HG03460 (cell line): ENCODE data around the gene AMELX.

Source experiments
- ATAC-seq: cut with Tn5 transposase; IDR thresholded peaks from one replicate; pipeline ENCODE4 v1.9.1; 2021; ENCODE audit not compliant: unreplicated experiment

AMELX gene

GRCh38 chrX:11305641-11306040 lies 12.4 kb downstream of the AMELX start:
- ATAC-seq = no peak

GRCh38 chrX:11309220-11309619 lies 16.0 kb downstream of the AMELX start:
- no peak for ATAC-seq

GRCh38 chrX:11311706-11312105 lies 18.5 kb downstream of the AMELX start:
- ATAC-seq = no peak

- ATAC-seq = no peak
These were observed 26.8 kb downstream of the AMELX start for GRCh38 chrX:11319806-11320520.

- no peak for ATAC-seq
These were observed 28.8 kb downstream of the AMELX start for GRCh38 chrX:11321986-11322385.

DNA sequence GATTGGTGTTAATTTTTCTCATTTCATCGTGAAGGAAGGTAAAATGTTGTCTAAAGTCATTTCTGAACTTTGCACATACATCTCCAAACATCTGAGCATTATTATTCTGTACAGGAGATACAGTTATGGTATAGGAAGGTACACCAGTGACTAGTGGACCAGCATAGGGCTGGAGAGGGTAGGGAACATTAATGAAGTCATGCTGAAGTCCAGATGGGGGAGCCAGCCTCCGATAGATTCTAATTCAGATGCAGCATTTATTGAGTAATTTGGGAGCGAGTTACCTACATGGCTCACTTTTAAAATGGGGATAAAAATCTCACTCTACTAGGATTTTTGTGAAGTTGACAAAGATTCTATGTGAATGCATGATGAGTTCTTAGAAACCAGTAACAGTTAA lies 34.9 kb downstream of the AMELX start:
- no peak for ATAC-seq

- ATAC-seq = no peak
These were observed 35.8 kb downstream of the AMELX start for GRCh38 chrX:11329021-11329420.

- ATAC-seq = no peak
These were observed 38.6 kb downstream of the AMELX start for GRCh38 chrX:11331788-11332187.

DNA sequence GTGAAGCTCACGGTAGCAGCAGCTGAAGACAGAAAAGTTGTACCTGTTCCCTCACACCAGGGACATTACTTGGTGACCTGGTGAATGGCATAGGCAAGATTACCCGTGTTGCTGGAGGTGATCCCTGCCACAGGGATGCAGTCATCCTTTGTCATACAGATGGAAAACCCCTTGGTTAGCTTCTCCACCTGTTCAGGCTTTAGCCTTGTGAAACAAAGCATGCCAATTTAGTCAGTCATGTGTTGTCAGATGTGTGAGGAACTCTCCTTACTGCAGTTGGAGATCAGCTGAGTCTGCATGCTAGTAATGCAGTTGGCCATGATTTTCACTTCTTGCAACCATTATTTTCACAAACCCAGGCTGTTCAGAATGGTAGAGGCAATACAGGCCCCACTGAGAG lies 41.0 kb downstream of the AMELX start:
- ATAC-seq = no peak

GRCh38 chrX:11336201-11336600 lies 43.0 kb downstream of the AMELX start:
- ATAC-seq = no peak

DNA sequence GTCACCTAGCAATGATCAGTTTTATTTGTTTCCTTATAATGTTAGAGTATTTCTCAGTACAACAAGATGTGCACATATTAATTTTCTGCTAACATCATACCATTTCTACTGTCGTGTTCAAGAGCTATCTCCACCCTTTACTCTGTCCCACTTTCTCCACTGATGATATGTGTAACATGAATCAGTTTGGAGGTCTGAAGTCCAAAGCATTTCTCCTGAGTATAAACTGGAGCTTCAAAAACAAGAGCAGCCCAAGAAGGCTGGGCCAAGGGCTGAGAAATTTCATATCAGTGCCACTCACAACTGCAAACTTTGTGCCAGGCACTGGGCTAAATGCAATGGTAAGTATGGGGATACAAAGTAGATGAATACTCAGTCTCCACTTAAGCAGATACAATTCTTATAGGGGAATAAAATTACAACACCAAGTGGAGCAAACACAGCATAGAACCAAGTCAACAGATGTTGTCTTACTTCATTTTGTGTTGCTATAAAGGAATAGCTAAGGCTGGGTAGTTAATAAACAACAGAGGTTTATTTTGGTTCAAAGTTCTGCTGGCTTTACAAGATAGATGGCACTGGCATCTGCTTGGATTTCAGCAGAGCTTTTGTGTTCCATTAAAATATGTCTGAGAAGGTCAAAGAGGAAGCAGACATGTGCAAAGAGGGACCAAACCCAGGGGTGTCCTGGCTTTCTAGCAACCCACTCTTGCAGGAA lies 44.2 kb downstream of the AMELX start:
- no peak for ATAC-seq

DNA sequence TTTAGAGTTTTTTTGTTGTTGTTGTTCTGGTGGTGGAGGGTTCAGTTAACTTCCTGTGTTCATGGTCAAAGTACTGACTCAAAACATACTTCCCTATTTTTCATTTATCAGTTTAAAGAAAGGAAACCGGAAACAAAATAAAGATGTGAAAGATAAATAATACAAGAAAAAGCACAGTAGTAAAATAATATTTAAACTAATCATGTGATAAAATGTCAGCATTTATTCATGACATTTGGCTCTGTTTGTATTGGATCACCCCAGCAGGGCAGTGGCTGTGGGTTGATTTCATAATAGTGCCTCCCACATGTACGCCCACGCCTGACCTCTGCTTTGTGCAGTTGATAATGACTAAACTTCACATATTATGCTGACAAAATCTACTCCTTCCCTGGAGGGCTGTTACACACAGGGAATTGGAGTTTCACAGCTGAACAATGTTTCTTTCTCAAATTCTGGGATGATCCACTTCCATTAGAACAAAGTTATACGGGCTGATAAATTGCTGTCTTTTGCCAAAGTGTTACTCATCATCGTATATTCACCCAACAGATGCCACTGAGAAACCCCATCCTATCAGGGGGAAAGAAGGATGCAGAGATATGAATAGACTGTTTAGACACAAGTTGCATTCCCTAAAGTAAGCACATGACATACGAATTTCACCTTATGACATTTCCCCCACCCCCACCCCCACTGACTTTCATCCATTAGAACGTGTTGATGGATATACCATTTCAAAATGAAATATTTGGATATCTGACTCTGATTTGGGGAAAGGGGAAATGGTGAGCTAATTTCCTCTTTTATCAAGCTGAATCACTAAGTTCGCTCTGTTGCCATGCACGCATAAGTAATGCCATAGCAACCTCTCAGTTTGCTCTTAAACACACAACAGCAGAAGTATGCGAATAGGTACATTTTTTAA lies 48.3 kb downstream of the AMELX start:
- peak; percentile 83 for ATAC-seq

GRCh38 chrX:11342673-11343072 lies 49.5 kb downstream of the AMELX start:
- no peak for ATAC-seq

DNA sequence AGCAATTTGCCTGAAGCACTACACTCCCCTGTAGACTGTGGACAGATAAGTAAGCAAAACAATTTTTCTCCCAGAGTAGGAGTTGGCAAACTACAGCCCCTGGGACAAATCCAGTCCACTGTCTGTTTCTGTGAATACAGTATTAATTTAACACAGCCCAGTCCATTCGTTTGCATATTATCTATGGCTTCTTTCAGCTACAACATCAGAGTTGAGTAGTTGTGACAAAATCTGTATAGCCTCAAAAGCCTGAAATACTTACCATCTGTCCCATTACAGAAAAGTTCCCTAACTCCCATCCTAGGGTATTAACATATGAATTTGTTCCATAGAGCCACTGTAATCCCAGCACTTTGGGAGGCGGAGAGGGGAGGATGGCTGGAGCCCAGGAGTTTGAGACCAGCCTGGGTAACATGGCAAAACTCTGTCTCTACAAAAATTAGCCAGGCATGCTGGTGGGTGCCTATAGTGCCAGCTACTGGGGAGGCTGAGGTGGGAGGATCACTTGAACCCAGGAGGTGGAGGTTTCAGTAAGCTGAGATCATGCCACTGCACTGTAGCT lies 53.0 kb downstream of the AMELX start:
- ATAC-seq = no peak

DNA sequence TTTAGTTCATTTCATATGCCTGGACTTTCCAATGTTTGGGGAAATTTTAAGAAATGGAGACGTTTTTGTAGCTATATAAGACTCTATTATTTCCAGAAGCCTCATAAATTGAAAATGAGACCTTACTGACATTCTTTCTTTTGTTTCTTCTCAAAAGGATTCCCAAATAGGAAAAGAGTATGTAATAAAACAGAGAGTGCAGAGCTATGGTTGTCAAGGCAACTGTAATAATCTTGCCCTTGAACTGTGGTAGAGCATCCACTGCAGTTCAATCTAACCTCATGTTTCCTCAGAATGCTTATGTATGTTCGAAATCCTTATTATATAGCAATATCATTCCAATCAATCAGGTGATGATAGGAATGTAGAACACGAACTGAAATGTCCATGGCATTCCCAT lies 54.1 kb downstream of the AMELX start:
- ATAC-seq = no peak

- no peak for ATAC-seq
These were observed 55.8 kb downstream of the AMELX start for GRCh38 chrX:11349020-11349419.

DNA sequence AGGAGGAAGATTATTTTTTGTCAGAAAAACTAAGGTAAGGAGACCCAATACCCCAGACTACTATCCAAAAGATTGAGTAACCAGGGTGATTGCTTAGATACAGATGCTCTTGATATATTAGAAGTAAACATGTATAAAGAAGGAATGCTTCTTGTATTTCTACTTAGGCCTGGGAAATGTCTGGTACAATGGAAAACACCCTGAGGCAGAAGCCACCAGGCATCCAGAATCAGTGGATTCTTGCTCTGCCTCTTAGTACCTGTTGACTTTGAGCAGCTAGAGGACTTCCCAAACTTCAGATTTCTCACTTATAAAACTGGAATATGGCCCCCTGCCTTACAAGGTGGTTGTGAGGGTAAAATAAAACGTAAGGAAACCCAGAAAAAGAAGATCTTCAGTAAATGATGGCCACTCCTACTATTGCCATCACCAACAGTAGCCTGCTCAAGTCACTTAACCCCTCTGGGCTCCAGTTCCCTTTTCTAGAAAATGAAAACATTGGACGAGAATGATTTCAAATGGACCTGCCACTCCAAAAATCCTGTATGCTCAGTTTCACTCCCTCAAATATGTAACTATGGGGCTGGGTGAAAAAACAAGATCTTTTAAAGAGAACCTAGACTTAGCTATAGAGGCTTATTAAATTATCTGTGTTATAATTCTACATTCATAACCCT lies 56.6 kb downstream of the AMELX start:
- ATAC-seq = no peak
